Measurements from ENCODE around the gene ONECUT3. TPM values are rescaled to one million over a fixed set of nuclear protein-coding genes. Genes with fewer than 3 reads are reported as not detected.
"Not testable (repeated sequence)": the region's sequence is repeated elsewhere in the genome, so short reads cannot be mapped to it uniquely, and the experiment has no call there.

ONECUT3 gene
- total RNA-seq, 1 experiment from 2014 or later: not detected

- POLR2A ChIA-PET (ENCODE audit: unreplicated experiment): no interaction called here
Measured at GRCh38 chr19:1758959-1759903, 5.9 kb downstream of the ONECUT3 start.

DNA sequence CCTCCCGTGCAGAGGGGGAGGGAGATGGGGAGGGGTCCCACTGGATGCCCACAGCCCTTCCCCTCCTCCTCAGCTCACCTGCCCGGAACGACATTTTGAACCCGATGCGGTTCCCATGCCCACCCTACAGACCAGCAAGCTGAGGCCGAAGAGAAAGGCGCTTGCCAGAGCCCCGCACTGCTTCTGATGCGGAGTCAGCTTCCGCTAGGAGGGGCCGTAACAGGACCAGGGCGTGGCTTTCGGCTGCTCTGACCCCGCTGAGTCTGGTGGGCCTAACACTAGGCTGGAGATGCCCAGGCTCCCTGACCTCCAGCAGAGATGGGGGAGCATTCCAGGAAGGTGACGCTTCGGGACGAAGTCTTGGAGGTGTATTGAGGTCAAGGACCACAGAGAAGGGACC is 6.7 kb downstream of the ONECUT3 start:
- Histone ChIP-seq H3K9me2 (ENCODE audit: insufficient read depth) (no peaks in the 10 kb centered on the region), H3F3A (ENCODE audit: insufficient read depth, low read depth) (no peaks in the 10 kb centered on the region), H4K20me1 (ENCODE audit: insufficient read depth) (no peaks in the 10 kb centered on the region), H3K4me2 (no peak overlapping the region), H3K79me2 (ENCODE audit: low read depth) (no peaks in the 10 kb centered on the region), H2AFZ (no peak overlapping the region), H3K27me3 (ENCODE audit: insufficient read depth, low read depth) (peaks cover 3% of the 10 kb centered on the region; the same call in 1 of the 2 replicates), H3K36me3 (ENCODE audit: low read depth) (no peaks in the 10 kb centered on the region), H3K4me1 (replicated peaks; ENCODE audit: insufficient read depth) (no peaks in the 10 kb centered on the region), H3K9me3 (ENCODE audit: insufficient read depth, low read depth) (no peaks in the 10 kb centered on the region), H3K4me3 (no peak overlapping the region), H3K27ac (no peak overlapping the region)
- TF ChIP-seq CTCF (conservative IDR thresholded peaks at IDR 0.05) (no peak), EZH2 (IDR thresholded peaks at IDR 0.05; ENCODE audit: low read depth) (no peak)
- DNase-seq: no peak
- intact Hi-C loops (cut with micrococcal nuclease; ENCODE audit: unreplicated experiment): loop anchor here (10.0 kb wide), 1 partner anchor 155 kb away; the partner anchor contains the start of gene UQCR11
- ChIA-PET POLR2A (ENCODE audit: unreplicated experiment) (no interaction called here), CTCF (no interaction called here)
- no TSS peak for BruUV-seq (replicated peaks)

More at GRCh38 chr19:1758959-1759903, 5.9 kb downstream of the ONECUT3 start:
- Histone ChIP-seq H3K4me1 (replicated peaks; ENCODE audit: insufficient read depth) (no peaks in the 10 kb centered on the region), H2AFZ (no peak overlapping the region), H3K36me3 (ENCODE audit: low read depth) (no peaks in the 10 kb centered on the region), H3K79me2 (ENCODE audit: low read depth) (no peaks in the 10 kb centered on the region), H3K27me3 (ENCODE audit: insufficient read depth, low read depth) (peaks cover 3% of the 10 kb centered on the region; the same call in 1 of the 2 replicates), H3K27ac (no peak overlapping the region), H4K20me1 (ENCODE audit: insufficient read depth) (no peaks in the 10 kb centered on the region), H3K4me2 (no peak overlapping the region), H3F3A (ENCODE audit: insufficient read depth, low read depth) (no peaks in the 10 kb centered on the region), H3K4me3 (no peak overlapping the region), H3K9me3 (ENCODE audit: insufficient read depth, low read depth) (no peaks in the 10 kb centered on the region), H3K9me2 (ENCODE audit: insufficient read depth) (no peaks in the 10 kb centered on the region)
- intact Hi-C loops (cut with micrococcal nuclease; ENCODE audit: unreplicated experiment): no loop called here
- DNase-seq: no peak
- no TSS peak for BruUV-seq (replicated peaks)
- CTCF ChIA-PET: no interaction called here
- no peak for TF ChIP-seq EZH2 (IDR thresholded peaks at IDR 0.05; ENCODE audit: low read depth)
- TF ChIP-seq CTCF (conservative IDR thresholded peaks at IDR 0.05): no peak

DNA sequence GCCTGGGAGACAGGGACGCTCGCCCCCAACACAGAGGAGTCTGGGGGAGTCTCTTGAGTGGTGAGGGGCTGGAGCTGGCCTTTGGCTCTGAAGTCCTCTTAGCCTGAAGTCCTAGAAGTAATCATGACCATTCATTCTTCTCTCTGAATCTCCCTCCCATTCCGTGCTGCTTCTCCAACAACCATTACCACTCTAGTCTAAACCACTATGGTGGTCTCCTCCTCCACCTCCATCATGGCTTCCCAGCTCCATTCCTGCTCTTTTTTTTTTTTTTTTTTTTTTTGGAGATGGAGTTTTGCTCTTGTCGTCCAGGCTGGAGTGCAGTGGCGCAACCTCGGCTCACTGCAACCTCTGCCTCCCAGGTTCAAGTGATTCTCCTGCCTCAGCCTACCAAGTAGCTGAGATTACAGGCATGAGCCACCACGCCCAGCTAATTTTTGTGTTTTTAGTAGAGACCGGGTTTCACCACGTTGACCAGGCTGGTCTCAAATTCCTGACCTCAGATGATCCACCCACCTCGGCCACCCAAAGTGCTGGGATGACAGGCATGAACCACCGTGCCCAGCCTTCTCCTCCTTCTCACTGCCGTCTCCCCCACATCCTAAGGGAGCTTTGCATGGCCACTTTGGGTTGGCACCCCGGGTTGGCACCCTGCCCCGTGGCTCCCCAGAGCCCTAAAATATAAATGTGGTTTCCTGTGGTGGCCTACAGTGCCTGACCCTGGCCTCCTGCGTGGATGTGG is 7.7 kb downstream of the ONECUT3 start:
- intact Hi-C loops (cut with micrococcal nuclease; ENCODE audit: unreplicated experiment): loop anchor here (10.0 kb wide), 1 partner anchor 156 kb away; the partner anchor contains the start of gene UQCR11
- H3K4me2 ChIP-seq; H3F3A ChIP-seq (ENCODE audit: insufficient read depth, low read depth); H3K4me3 ChIP-seq; H3K79me2 ChIP-seq (ENCODE audit: low read depth); H2AFZ ChIP-seq; H3K9me2 ChIP-seq (ENCODE audit: insufficient read depth); DNase-seq; H4K20me1 ChIP-seq (ENCODE audit: insufficient read depth); H3K36me3 ChIP-seq (ENCODE audit: low read depth); H3K9me3 ChIP-seq (ENCODE audit: insufficient read depth, low read depth); BruUV-seq (replicated peaks); H3K4me1 ChIP-seq (replicated peaks; ENCODE audit: insufficient read depth); POLR2A ChIA-PET (ENCODE audit: unreplicated experiment); H3K27me3 ChIP-seq (ENCODE audit: insufficient read depth, low read depth); H3K27ac ChIP-seq: not testable (repeated sequence)
- CTCF ChIA-PET: interaction anchor here (0.6 kb wide), 1 partner anchor 12 kb away, joined by 3 read pairs; no protein-coding TSS in a partner anchor

Measured in PC-9 (cell line).